GM12891 (cell line): ENCODE measurements around the gene TARBP1.
"Not testable (repeated sequence)": the region's sequence is repeated elsewhere in the genome, so short reads cannot be mapped to it uniquely, and the experiment has no call there.

ENCODE experiments used
- DNase-seq: peaks from one replicate; pipeline ENCODE4 v3.0.0; 2011; ENCODE audit warnings: low spot score; ENCODE audit not compliant: insufficient read length
- FAIRE-seq: peaks from 2 replicates; lab custom pipeline; 2011; peaks lifted over from hg19 to GRCh38; lab: Jason Lieb, UNC
- PAX5 ChIP-seq: IDR thresholded peaks from 2 replicates; pipeline ENCODE4 v1.6.1; 2011; ENCODE audit warnings: low read length, moderate library complexity, mild to moderate bottlenecking; ENCODE audit not compliant: insufficient read depth, severe bottlenecking
- POLR2A ChIP-seq: IDR thresholded peaks from 2 replicates; pipeline ENCODE4 v1.6.1; 2011; ENCODE audit warnings: low read depth, low read length, control low read depth
- POLR2AphosphoS5 ChIP-seq: IDR thresholded peaks from 2 replicates; pipeline ENCODE4 v1.6.1; 2011; ENCODE audit warnings: low read depth, low read length, control low read depth
- POU2F2 ChIP-seq: IDR thresholded peaks from 2 replicates; pipeline ENCODE4 v1.6.1; 2011; ENCODE audit warnings: low read depth, mild to moderate bottlenecking, control low read depth, low read length, moderate library complexity
- SPI1 ChIP-seq: IDR thresholded peaks from 2 replicates; pipeline ENCODE4 v1.6.1; 2011; ENCODE audit warnings: low read depth, low read length, control low read depth
- TAF1 ChIP-seq: IDR thresholded peaks from 2 replicates; pipeline ENCODE4 v1.6.1; 2011; ENCODE audit warnings: low read depth, low read length, control low read depth

TARBP1 gene

GRCh38 chr1:234518876-234519275, 39.9 kb upstream of the TARBP1 start:
- TF ChIP-seq PAX5 (no peak), TAF1 (no peak), POU2F2 (no peak), POLR2AphosphoS5 (no peak), POLR2A (no peak), SPI1 (no peak)
- DNase-seq (no peak), FAIRE-seq (no peak)

DNA sequence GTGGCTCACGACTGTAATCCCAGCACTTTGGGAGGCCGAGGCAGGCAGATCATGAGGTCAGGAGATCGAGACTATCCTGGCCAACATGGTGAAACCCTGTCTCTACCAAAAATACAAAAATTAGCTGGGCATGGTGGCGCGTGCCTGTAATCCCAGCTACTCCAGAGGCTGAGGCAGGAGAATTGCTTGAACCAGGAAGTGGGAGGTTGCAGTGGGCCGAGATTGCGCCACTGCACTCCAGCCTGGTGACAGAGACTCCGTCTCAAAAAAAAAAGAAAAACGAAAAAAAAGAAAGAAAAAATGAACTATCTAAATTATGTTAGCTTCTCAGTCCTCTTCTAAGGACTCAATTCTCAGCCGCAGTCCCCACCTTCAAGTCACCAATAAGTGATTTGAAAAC, 39.1 kb upstream of the TARBP1 start:
- DNase-seq, FAIRE-seq: not testable (repeated sequence)

DNA sequence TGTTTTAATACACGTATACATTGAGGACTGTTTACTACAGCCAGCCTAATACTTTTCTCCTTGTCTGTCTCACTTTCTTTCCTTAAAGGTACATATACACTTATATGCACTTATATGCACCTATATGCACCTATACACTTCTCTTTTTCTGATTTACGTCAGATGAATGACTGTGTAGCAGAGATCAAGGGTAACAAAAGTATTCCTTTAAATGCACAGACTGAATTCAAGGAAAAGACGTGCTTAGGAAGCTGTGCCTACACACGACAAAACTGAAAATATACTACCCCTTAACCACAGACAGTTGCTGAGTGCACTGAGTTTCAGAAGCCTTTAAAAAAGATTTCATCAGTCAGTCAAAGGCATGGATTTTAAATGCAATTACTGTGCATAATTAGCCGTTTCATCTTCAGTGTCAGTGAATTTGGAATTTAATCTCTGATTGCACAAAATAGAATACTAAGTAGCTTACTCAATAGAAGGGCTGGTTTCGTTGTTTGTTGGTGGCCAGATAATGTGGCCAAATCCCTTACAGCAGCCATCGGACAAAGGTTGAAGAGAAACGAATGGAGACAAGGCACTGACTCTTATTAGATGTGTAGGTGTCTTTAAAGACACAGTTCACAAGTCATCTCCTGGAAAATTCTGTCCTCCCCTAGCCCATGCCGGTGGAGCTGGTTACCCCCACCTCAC, 38.3 kb upstream of the TARBP1 start:
- peak; percentile 65 for FAIRE-seq
- TF ChIP-seq PAX5, result no peak
- TF ChIP-seq POU2F2, result no peak
- no peak for TF ChIP-seq POLR2A
- no peak for TF ChIP-seq POLR2AphosphoS5
- TF ChIP-seq SPI1, result no peak
- no peak for TF ChIP-seq TAF1
- DNase-seq, result no peak

DNA sequence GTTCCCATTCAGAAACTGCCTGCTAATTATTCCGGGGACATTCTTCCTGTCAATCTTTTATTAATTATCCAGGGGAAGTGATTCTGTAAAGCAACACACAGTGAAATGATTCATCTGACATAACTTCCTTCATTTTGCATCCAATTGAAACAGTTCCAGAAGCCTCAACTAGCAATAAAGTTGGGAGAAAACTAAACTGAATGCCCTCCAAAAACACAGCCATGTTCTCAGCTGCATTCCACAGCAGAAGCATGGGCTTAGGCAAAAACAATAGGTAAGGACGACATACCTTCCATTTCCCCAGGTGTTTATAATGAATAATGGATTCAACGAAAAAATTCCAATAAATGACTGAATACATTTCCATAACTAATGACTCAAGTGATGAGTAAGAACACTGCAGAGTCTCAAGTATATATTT, 36.9 kb upstream of the TARBP1 start:
- no peak for DNase-seq
- FAIRE-seq, result no peak

DNA sequence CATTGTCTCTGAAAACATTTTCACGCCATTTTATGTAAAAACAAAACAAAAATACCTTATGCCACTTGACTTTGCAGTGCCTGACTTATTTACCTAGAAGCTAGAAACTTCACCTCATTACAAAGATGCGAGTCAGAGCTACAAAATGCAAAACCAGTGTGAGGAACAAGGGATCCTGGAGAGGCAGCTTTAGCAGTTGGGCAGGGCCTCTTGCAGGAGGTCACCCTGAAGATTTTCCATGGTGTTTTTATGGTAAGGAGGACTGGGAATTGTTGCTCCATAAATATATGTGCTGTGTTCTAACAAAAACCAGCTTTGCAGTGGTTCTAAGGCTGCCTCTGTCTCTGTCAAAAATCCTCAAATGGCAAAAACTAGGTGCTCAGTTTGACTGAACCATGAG, 36.4 kb upstream of the TARBP1 start:
- DNase-seq (no peak), FAIRE-seq (no peak)
- no peak for TF ChIP-seq POLR2AphosphoS5
- no peak for TF ChIP-seq TAF1
- TF ChIP-seq POLR2A, result no peak
- TF ChIP-seq POU2F2, result no peak
- TF ChIP-seq PAX5, result no peak
- TF ChIP-seq SPI1, result no peak

More for the DNA sequence above, 36.9 kb upstream of the TARBP1 start:
- no peak for TF ChIP-seq SPI1
- TF ChIP-seq POLR2A, result no peak
- no peak for TF ChIP-seq PAX5
- no peak for TF ChIP-seq TAF1
- TF ChIP-seq POU2F2, result no peak
- TF ChIP-seq POLR2AphosphoS5, result no peak

GRCh38 chr1:234512451-234512861, 33.5 kb upstream of the TARBP1 start:
- FAIRE-seq (no peak), DNase-seq (no peak)
- no peak for TF ChIP-seq POLR2A
- TF ChIP-seq POLR2AphosphoS5, result no peak
- no peak for TF ChIP-seq TAF1
- no peak for TF ChIP-seq PAX5
- no peak for TF ChIP-seq POU2F2
- no peak for TF ChIP-seq SPI1

DNA sequence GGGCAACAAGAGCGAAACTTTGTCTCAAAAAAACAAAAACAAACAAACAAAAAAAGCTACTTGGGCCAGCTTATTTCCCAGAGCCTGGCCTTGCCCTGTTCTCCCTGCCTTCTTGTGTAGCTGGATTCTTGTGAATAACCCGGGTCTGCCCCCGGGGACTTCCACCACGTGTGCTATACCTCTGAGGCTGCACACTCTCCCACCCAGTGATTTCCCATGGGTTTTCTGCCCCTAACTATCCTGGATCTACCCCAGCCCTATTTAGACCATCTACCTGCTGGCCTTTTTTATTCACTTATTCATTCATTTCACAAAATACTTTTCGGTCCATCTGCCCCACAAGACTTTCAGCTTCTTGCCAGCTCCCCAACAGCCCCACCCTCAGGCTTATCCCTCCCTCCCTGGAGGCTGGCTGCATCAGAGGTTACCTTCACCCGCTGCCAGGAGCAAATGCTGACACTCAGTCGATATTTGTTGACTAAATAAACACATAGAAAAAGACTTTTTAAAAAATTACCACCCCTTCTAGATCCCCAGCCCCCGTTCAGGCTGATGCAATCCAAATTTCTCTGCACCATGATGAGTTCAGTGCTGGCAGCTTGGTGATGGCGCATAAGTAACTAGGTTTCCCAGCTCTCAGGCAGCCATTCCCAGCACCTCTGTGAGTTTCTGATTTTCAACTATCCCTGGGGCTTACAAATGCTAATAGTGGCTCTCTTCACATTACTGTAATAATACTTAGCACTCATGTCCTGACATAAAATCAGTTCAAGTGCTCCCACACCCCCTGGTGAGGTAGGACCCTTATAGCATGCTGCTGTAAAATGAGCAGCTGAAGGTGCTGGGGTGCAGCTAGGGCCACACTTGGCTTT, 30.7 kb upstream of the TARBP1 start:
- no peak for TF ChIP-seq SPI1
- TF ChIP-seq PAX5, result no peak
- TF ChIP-seq TAF1, result no peak
- TF ChIP-seq POLR2AphosphoS5, result no peak
- TF ChIP-seq POU2F2, result no peak
- no peak for TF ChIP-seq POLR2A
- no peak for FAIRE-seq
- DNase-seq, result no peak

DNA sequence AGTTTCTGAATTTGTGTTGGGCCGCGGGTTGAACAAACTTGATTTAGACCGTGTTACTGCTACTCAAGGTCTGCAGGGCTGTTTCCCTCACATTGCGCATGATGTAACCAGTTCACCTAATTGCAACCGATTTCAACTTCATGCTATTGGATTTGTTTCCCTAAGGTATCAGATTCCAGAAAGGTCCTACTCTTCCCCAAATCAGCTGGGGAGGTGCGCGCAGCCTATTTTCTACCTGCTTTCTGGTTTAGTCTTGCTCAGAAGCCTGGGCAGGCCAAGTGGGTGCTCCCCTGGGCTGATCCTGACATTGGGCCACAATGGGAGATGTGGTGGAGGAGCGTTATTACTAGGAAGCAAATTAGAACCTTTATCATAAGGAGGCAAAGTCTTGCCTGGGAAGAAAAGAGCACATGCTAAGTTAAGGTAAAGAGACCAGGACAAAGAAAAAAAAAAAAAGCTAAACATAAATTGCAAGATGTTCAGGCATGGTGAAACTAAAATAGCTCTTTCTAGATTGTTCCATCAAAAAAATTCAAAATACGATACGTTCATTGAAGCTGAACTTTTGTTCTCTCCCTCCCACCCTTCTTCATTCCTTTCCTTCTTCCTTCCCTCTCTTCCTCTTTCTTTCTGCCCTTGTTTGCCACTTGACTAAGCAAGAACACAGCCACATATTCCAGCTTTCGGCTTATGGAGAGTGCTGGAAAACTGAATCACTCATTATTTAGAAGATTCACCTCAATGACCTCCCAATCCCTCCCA, 28.8 kb upstream of the TARBP1 start:
- DNase-seq, result no peak
- TF ChIP-seq PAX5 (no peak), SPI1 (no peak), POLR2AphosphoS5 (no peak), POLR2A (no peak), TAF1 (no peak)
- no peak for FAIRE-seq

DNA sequence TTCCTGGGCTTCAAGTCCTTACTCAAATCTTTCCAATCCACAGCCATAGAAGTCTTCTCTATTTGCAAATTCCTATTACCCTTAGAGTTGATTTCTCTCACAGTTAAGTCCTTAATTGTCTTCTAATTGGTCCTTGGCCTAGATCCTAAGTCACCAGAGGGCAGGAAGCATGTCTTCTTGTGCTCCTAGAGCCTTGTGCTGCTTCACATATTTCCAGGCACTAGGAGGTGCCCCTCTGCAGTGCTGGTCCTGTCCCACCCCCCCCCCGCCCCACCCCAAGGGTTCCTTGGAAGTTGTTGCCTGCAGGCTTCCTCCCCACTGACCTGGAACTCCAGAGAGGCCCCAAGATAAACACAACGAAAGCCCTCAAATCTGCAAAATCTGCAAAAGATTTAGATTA, 28.1 kb upstream of the TARBP1 start:
- DNase-seq (no peak), FAIRE-seq (no peak)
- no peak for TF ChIP-seq PAX5
- no peak for TF ChIP-seq POLR2A
- no peak for TF ChIP-seq SPI1
- TF ChIP-seq TAF1, result no peak
- no peak for TF ChIP-seq POU2F2
- no peak for TF ChIP-seq POLR2AphosphoS5
